Activated T-helper 17 cell treated with anti-CD3 and anti-CD28 coated beads, Interleukin-2, amount 50 U/mL, for 72 hours (primary cell): Measurements from ENCODE around the gene BRD4. TPM values are rescaled to one million over a fixed set of nuclear protein-coding genes. Genes with fewer than 3 reads are reported as not detected.

Experiments used
- ATAC-seq: fragments of 150-1000 bp; cut with Tn5 transposase; replicated peaks from 2 replicates; pipeline ENCODE4 v1.10.0; 2021; ENCODE audit warnings: mild to moderate bottlenecking, moderate library complexity
- H3K27ac Mint-ChIP-seq: one replicate; pipeline ENCODE4 v1.8.0; 2022; ENCODE audit warnings: mixed read lengths
- H3K27me3 Mint-ChIP-seq: one replicate; pipeline ENCODE4 v1.8.0; 2022; ENCODE audit warnings: mixed read lengths
- H3K36me3 Mint-ChIP-seq: one replicate; pipeline ENCODE4 v1.8.0; 2022; ENCODE audit warnings: low read depth, mild to moderate bottlenecking, mixed read lengths
- H3K4me1 Mint-ChIP-seq: one replicate; pipeline ENCODE4 v1.8.0; 2022; ENCODE audit warnings: mixed read lengths
- H3K4me3 Mint-ChIP-seq: one replicate; pipeline ENCODE4 v1.8.0; 2022; ENCODE audit warnings: mild to moderate bottlenecking, mixed read lengths
- H3K9me3 Mint-ChIP-seq: one replicate; pipeline ENCODE4 v1.8.0; 2022; ENCODE audit warnings: mixed read lengths
- total RNA-seq, 2 donors: library from RNA; stranded (reverse); gene quantifications; one replicate each; pipeline ENCODE4 v1.2.3, GENCODE V29; 2022

Gene BRD4
- total RNA-seq, 2 donors from 2014 or later: 90.4 to 96.7 TPM

DNA sequence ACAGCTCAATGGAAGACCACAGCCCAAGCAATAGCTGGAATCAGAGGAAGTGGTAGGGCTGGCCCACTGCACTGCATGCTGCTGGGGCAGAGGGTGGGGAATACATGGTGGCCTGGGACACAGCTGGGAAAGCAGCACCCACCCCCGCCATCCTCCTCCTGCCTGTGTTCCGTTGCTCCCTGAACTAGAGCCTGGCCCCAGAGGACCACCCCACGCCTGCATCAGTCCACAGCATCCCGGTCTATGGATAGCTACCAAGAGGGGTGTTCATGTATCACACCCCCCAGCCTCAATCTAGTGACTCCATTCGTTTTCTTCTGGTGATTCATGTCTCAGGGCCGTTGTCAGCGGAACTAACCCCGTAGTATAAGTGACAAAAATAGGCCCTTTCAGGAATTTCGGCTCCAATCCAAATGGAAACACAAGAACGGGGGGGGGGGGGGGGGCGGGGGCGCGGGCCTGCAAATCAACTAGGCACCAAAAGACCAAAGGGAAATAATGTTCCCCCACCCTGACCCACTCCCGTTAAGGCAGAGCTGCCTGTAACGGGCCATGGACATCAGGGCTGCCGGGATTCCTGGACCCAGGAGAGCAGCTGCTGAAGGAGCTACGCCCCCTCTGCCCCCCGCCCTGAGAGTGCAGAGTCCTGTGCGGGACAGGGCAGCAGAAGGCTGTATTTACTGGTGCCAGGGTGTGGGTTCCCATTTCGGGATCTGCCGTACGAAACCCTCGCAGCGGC is 81.2 kb downstream of the BRD4 start:
- H3K27ac Mint-ChIP-seq: no peak overlapping the region
- H3K4me3 Mint-ChIP-seq: no peak overlapping the region
- H3K27me3 Mint-ChIP-seq: no peaks in the 10 kb centered on the region
- no peak for ATAC-seq
- H3K9me3 Mint-ChIP-seq: no peaks in the 10 kb centered on the region
- no peaks in the 10 kb centered on the region for H3K4me1 Mint-ChIP-seq
- H3K36me3 Mint-ChIP-seq: peaks cover 91% of the 10 kb centered on the region

DNA sequence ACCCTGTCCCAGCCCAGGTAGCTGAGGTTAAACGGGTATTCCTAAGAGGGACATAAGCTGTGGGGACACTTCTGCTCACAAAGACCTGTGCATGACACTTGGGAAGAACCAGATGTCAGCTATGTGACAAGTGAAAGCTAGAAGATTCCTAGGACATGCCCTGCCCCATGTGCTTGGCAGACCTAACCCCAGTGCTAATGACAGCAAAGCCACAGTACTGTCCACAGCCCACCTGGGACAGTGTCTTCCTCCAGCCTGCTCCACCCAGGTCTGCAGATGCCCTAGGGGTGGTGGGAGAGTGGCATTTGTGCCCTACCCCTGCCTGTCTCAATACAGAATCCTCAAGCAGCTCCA is 81.7 kb downstream of the BRD4 start:
- no peak for ATAC-seq
- H3K9me3 Mint-ChIP-seq: no peaks in the 10 kb centered on the region
- H3K27ac Mint-ChIP-seq: no peak overlapping the region
- H3K36me3 Mint-ChIP-seq: peaks cover 91% of the 10 kb centered on the region
- no peaks in the 10 kb centered on the region for H3K4me1 Mint-ChIP-seq
- no peak overlapping the region for H3K4me3 Mint-ChIP-seq
- H3K27me3 Mint-ChIP-seq: no peaks in the 10 kb centered on the region

DNA sequence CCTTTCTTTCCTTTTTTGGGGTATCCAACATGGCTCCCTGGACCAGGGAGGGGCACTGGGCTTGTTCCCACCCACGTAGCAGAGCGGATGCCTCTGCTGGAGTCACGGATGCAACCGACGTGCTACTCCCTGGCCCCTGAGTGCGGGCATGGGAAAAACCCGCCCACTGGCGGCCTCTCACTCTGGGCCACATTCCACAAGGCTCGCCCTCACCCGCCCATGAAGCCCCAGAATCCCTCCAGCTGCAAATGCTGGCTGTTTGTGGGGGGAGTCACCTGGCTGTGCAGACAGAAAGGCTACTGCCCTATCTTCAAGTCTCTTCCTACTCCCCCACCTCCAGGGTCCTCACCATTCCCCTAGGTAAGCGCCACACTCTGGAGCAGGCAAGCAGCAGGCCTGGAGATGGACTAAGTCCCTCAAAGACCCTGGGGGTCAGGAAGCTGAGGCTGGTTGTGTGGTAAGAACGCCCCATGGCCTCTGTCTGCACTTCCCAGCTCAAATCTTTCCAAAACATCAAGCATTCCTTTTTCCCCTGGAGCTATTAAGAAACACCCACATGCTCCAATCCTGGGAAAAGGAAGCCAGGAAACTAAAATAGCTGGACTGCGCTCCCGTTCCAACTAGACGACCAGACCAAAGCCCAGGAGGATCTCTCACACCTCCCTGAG is 82.2 kb downstream of the BRD4 start:
- H3K9me3 Mint-ChIP-seq: no peaks in the 10 kb centered on the region
- peaks cover 91% of the 10 kb centered on the region for H3K36me3 Mint-ChIP-seq
- H3K27me3 Mint-ChIP-seq: no peaks in the 10 kb centered on the region
- no peak for ATAC-seq
- H3K4me1 Mint-ChIP-seq: no peaks in the 10 kb centered on the region
- no peak overlapping the region for H3K4me3 Mint-ChIP-seq
- no peak overlapping the region for H3K27ac Mint-ChIP-seq

DNA sequence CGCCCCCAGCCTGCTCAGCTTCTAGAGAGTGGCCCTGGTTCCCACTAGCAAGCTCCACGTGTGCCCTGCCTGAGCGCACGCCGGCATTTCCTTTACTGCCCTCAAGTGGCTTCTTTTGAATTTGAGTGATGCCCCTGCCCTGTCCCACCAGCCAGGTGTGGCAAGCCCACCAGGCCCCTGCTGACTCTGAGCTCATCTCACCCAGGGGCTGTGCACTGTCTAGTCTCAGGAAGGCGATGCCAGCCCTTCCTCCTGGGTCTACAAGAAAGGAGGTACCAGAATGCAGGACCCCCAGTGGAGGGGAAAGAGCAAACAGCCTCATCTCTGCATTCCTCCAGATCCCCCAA is 82.8 kb downstream of the BRD4 start:
- H3K9me3 Mint-ChIP-seq: no peaks in the 10 kb centered on the region
- H3K27me3 Mint-ChIP-seq: no peaks in the 10 kb centered on the region
- H3K4me3 Mint-ChIP-seq: no peak overlapping the region
- peaks cover 91% of the 10 kb centered on the region for H3K36me3 Mint-ChIP-seq
- ATAC-seq: no peak
- no peak overlapping the region for H3K27ac Mint-ChIP-seq
- no peaks in the 10 kb centered on the region for H3K4me1 Mint-ChIP-seq

DNA sequence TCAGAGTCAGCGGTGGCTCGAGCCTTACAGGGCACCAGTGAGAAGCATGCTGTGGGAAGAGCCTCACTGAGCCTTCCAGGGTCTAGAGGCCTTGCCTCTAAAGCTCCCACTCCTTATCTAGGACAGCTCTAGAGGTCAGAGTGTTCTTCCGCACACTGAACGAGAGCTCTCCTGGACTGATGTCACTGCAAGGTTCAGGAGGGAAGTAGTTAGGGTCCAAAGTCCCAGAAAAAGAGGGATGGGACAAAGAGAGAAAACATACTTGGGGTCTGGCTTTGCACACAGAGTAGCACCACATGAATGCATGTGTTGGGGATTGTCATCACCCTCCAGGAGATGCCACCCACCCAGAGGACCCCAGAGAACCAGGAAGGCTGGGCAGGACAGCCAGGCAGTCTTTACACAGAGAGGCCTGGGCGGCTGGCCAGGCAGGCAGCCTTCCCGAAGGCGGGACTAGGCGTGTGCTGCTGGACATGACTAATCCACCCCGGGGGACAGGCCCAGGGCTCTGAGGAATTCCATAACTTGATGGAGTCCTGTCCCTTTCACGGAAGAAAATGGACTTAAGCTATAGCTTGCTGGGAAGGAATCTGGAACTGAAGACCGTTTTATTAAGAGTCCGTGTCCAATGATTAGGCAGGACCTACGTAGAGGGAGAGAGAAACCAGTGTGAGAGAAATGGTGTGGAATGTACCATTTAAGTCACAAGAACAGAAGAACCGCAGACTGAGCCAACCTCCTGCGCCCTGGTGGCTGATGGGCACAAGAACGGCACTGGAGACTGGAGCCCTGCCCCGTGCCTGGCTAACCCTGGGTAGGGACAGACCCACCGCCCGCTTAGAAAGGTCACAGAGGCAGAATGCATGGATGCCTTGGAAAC is 83.5 kb downstream of the BRD4 start:
- Mint-ChIP-seq H3K27ac (peak overlapping the region; percentile 48), H3K36me3 (peaks cover 91% of the 10 kb centered on the region), H3K4me3 (no peak overlapping the region), H3K9me3 (no peaks in the 10 kb centered on the region), H3K27me3 (no peaks in the 10 kb centered on the region), H3K4me1 (no peaks in the 10 kb centered on the region)
- no peak for ATAC-seq

DNA sequence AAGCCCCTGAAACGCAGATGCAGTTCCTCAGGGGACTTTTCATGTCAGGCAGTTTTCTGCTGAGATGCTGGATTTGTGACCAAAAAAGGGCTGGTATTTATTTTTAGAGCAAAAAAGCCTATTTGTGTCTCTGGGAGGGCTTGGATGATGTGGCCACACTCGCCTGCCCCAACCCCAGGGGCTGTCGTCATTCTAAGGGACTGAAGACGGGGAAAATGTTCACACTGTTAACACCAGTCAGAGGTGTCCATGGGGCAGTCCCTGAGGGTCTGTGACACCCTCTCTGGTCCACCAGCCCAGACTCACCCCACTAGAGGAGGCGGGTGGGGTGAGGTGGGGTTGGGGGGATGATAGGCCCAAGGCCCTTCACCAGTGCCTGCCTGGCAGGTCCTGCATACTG is 84.2 kb downstream of the BRD4 start:
- no peak for ATAC-seq
- Mint-ChIP-seq H3K36me3 (peaks cover 91% of the 10 kb centered on the region), H3K27ac (peak overlapping the region; percentile 48), H3K27me3 (no peaks in the 10 kb centered on the region), H3K9me3 (no peaks in the 10 kb centered on the region), H3K4me1 (no peaks in the 10 kb centered on the region), H3K4me3 (no peak overlapping the region)

DNA sequence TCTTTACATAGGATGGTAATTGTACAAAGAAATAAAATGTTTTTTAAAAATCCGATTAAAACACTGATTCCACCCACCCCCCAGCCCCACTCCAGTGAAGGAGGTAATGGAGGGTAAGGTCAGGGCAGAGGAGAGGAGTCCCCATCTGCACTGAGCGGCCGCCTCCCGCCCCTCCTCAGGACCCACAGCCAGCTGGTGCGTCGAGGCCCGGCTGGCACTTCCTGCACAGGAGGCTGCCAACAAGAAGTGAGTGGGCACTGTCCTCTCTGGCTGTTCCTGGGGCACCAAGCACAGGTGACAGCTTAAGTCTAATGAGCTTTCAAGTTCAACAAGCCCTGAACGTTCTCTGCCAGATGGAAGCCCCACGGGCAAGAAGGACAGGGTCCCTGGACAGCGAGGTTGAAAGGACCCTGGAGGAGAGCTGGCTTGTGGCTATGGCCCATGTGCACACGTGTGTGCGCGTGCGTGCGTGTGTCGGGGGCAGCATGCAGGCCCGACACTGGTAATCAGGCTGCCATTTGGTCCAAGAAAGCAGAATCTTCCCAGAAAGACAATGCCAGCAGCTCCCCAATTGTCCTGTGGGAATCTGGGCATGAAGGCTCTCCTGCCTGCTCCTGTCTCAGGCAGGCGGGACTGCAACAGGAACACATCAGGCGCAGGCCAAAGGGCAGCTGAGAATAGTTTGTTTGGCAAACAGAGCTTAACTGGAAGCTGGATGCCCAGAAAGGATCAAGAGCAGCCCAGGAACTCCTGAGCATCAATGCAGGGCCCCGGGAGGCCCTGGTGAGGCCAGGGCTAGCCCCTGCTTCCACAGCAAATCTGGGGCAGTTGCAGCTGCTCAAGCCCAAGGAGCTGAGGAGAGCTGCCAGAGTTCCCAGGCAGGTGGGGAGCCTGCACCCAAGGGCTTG is 85.0 kb downstream of the BRD4 start:
- Mint-ChIP-seq H3K27me3 (no peaks in the 10 kb centered on the region), H3K36me3 (peaks cover 88% of the 10 kb centered on the region), H3K4me1 (no peaks in the 10 kb centered on the region), H3K9me3 (no peaks in the 10 kb centered on the region), H3K4me3 (no peak overlapping the region), H3K27ac (no peak overlapping the region)
- ATAC-seq: no peak

DNA sequence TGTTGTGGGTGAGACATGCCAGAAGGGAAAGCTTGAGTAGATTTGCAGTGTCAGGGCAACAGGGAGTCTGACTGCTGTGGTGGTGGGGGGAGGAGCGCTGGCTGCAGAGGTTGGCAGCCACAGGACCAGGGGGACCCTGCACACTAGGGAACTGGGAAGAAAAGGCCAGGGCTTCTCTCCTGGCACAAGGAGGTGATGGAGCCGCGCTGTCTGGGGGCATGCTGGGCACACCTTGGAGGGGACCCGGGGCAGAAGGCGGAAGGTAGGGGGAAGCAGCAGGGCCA is 86.2 kb downstream of the BRD4 start:
- H3K4me1 Mint-ChIP-seq: no peaks in the 10 kb centered on the region

DNA sequence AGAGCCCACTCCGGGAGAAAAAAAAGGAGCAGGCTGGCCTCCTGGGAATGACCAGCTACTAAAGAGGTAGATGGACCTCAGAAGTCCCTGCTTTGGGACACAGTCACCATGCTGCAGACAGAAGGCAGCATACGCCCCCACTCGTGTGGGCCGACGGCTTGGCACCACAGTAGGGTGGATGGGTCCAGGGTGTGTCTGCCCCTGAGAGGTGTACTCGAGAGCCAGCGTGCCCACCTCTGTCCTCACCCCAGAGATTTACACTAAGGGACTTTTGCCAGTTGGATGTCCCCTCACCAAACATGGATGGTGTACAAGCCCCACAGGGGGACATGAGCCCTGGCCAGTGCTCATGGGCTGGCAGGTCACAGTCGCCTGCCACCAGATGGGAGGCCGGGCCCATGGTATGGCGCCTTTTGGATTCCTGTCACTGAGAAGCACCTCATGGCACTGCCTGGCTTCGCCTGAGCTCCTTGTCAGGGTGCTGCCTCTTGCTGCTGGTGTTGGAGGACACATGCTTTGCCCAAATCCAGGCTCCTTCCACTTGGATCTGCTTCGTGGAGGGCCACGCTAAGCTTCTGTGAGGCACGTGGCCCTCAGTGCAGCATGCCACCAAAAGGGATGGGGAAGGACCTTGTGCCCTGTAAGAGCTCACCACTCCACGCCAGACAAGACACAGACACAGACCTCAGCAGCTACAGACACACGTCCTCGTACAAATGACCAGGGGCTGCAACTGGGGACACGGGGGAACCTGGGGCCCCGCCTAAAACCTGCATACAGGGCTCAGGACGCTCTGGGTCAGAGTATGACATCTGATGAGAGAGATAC is 86.8 kb downstream of the BRD4 start:
- Mint-ChIP-seq H3K9me3 (no peaks in the 10 kb centered on the region), H3K4me3 (no peak overlapping the region), H3K36me3 (peaks cover 90% of the 10 kb centered on the region), H3K4me1 (no peaks in the 10 kb centered on the region), H3K27me3 (no peaks in the 10 kb centered on the region), H3K27ac (peak overlapping the region; percentile 1)
- no peak for ATAC-seq

More for the DNA sequence above, 86.2 kb downstream of the BRD4 start:
- ATAC-seq: no peak
- no peaks in the 10 kb centered on the region for H3K27me3 Mint-ChIP-seq
- no peak overlapping the region for H3K4me3 Mint-ChIP-seq
- H3K36me3 Mint-ChIP-seq: peaks cover 89% of the 10 kb centered on the region
- H3K9me3 Mint-ChIP-seq: no peaks in the 10 kb centered on the region
- H3K27ac Mint-ChIP-seq: peak overlapping the region; percentile 1

DNA sequence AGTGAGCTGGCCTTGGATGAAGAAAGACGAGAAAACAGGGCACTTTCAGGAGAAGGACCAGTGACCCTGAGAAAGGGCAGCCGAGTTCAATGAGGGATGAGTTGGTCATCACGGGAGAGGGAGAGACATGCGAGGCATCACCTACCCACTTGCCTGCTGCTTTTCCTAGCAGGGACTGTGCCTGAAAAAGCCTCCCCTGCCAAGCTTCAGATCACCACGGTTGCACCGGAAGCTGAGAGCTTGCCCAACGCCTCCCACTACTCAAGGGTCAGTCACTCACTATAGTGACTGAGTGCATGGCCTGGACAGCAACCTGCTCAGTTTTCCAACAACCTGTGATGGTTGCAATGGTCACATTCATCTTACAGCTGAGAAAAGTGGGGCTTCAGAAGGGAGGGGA is 87.5 kb downstream of the BRD4 start:
- H3K27me3 Mint-ChIP-seq: no peaks in the 10 kb centered on the region
- ATAC-seq: no peak
- H3K4me1 Mint-ChIP-seq: no peaks in the 10 kb centered on the region

DNA sequence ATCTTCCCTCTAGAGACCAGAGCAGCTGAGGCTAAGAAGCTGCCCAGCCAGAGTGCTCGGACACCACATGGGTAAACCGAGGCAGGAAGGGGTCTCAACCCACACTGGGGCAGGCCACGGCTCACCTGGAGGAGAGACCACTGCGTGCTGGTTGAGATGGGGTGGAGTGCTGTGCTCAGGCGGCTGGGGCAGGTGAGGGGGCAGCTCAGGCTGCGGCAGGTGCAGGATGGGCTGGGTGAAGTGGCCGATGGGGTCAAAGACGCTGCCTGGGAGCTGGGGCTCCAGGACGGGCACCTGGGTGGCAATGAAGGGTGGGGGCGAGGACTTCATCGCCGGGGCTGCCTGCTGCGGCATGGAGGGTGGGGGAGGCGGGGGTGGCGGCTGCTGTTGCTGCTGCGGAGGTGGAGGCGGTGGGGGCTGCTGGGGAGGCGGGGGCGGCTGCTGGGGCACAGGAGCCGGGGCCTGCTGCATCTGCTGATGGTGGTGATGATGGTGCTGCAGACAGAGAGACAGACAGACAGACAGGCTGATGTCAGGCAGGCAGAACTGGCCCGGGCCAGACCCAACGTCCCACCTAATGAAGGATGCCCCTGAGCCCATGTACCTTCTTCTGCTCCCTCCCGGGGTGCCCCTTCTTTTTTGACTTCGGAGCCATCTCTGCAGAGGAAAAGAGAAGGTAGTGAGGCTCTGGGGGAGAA is 88.1 kb downstream of the BRD4 start:
- no peak overlapping the region for H3K4me3 Mint-ChIP-seq
- H3K36me3 Mint-ChIP-seq: peaks cover 91% of the 10 kb centered on the region
- H3K9me3 Mint-ChIP-seq: no peaks in the 10 kb centered on the region
- no peaks in the 10 kb centered on the region for H3K27me3 Mint-ChIP-seq
- H3K27ac Mint-ChIP-seq: no peak overlapping the region
- H3K4me1 Mint-ChIP-seq: no peaks in the 10 kb centered on the region
- no peak for ATAC-seq

More for the DNA sequence above, 87.5 kb downstream of the BRD4 start:
- H3K4me3 Mint-ChIP-seq: no peak overlapping the region
- H3K27ac Mint-ChIP-seq: no peak overlapping the region
- peaks cover 91% of the 10 kb centered on the region for H3K36me3 Mint-ChIP-seq
- H3K9me3 Mint-ChIP-seq: no peaks in the 10 kb centered on the region

DNA sequence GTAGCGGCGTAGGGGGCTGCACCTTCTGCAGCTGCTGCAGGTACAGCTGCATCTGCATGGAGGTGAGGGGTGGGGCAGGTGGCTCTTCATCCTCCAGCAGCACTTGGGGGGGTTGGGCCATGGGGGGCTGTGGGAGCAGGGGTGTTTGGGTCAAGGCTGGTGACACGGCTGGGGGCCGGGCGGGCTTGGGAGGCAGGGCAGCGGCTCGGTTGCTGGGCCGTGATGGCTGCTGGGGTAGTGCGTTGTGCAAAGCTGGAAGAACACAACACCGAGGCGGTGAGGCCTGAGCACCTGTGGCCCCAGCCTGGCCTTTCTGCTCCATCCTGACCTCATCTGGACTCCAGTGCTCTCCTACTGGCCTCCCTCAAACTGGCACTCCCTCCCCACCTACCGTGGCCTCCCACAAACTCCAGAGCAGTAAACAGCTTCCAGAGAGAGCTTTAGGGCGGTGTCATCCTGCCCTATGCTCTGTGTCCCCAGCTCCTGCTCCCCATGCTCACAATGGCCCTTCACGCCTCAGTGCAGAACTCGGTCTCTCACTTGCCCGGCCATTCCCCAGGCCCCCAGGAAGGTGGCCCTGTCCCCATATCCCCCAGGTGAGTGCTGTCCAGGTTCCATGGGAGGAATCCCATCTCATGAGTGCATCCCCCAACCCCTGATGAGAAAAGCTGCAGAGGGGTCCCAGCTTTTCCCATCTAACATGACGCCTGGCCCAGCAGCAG is 88.9 kb downstream of the BRD4 start:
- peaks cover 89% of the 10 kb centered on the region for H3K36me3 Mint-ChIP-seq
- ATAC-seq: no peak
- no peaks in the 10 kb centered on the region for H3K27me3 Mint-ChIP-seq
- no peak overlapping the region for H3K4me3 Mint-ChIP-seq
- no peak overlapping the region for H3K27ac Mint-ChIP-seq
- H3K9me3 Mint-ChIP-seq: no peaks in the 10 kb centered on the region
- H3K4me1 Mint-ChIP-seq: no peaks in the 10 kb centered on the region
